CD4-positive, alpha-beta T cell treated with Interleukin-17A for 4 hours (primary cell): ENCODE measurements around the gene FGGY.
"Not testable (repeated sequence)": the region's sequence is repeated elsewhere in the genome, so short reads cannot be mapped to it uniquely, and the experiment has no call there.

Experiments used
- DNase-seq: peaks from one replicate; pipeline ENCODE4 v3.0.0-alpha.2; 2020; ENCODE audit warnings: mixed read lengths

The FGGY gene

DNA sequence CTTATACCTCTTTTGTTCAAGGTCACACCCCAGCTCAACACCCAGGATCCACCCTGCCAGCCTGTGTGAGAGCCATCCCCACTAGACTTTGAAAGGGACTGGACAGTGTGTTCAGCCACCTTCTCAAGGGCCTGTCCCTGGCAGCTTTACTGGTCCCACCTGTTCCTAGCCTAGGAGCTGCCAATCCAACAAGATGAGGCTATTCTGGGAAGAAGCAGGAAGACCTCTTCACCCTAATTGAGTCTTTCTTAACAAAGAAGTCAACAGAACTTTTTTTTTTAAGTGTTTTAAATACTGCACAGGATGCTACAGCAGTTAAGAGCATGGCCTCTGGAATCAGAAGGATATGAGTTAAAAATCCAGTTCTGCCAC lies 422.1 kb downstream of the FGGY start:
- DNase-seq: no peak

DNA sequence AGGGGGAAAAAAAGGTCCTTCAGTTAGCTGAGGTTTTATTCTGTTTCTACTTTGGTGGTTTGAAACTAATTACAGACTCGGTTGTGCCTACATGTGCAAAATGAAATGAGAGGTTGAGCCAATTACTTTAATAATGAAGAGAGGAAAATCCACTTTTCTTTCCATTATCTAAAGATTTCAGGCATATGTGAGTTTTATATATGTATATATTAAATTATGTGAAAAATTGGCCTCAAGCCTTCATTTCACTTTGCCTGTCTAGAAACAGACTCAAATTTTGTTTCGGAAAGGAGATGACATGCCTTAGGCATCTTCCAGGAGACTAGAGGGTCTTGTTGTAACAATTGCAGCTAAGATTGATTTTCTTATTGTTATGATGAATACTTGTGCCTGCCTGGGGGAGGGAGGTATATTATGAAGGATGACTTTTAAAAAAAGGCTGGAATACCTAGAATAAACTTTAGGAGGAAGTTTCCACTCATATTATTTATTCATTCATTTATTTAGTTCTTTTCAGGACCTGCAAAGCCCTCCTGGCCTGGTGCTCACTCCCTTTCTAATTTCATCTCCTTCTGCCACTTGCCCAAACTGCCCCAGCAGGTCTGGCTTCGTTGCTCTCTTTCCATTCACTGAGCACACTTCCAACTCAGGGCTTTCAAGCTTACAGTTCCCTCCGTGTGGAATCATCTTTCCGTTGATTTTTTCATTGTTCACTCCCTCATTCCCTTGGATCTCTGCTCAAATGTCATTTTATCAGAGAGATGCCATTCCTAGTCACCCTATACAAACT lies 423.6 kb downstream of the FGGY start:
- no peak for DNase-seq

DNA sequence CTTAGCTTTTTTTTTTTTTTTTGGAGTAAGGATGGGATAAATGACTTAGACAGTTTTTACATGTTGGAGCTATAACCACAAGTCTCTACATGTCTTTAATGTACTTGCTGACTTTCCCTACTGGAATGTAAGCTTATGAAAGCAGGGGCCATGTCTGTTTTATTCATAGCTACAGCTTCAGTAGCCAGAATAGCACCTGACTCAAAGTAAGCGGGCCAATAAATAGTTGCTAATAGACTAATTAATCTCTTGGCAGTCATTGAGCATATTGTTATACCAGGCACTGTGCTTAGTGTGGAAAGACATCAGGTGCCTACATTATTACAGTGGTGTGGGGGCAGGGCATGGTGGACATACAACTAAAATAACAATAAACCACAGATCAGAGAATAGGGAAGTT lies 433.4 kb downstream of the FGGY start:
- DNase-seq: no peak

DNA sequence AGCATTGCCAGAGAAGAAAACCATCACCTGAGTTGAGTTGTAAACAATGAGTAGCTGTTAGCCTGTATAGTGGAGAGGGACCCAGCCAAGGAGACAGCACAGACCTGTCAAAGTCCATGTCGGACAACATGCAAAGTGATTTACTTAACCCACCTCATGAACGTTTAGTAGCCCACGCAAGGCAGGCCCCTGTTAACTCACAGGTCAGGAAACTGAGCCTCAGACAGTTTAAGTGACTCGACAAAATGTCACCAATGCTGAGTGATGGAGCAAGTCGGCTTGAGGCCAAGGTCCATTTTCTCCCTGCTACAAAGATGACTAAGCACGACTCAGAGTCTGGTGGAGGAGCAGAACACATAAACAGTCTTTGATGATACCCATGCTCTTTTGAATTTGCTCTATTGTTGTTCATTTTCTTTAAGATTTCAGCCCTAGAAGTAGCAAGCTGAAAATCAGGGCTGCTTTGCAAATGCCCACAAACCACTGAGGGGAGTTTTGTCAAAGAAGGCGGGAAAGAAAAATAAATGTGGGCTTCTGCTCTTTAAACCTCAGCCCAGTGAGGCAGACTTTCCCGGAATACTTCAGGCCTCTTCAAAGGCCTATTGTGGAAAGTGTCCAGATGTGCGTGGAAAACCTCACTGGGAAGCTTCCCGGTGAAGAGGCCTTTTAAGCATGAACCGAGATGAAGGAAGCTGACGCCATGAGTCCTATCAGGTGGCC lies 434.0 kb downstream of the FGGY start:
- DNase-seq: no peak

DNA sequence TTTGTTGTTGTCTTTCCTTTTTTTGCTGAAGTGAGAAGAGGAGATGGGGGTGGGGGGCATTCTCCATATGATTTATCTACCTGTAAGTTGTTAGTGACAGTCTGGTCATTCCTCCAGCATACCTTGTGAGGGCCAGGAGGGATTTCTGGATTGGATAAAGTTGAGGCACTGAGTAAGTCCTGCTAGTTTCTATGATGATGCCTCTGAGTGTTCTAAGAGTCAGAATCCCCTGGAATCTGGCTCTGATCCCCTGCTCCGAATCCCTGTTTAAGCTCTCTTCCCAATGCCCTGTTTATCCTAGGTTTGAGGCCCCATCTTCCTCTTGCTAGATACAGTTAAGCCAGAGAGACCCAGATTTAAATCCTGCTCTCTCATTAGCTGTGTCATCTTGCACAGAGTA lies 434.7 kb downstream of the FGGY start:
- DNase-seq: no peak

DNA sequence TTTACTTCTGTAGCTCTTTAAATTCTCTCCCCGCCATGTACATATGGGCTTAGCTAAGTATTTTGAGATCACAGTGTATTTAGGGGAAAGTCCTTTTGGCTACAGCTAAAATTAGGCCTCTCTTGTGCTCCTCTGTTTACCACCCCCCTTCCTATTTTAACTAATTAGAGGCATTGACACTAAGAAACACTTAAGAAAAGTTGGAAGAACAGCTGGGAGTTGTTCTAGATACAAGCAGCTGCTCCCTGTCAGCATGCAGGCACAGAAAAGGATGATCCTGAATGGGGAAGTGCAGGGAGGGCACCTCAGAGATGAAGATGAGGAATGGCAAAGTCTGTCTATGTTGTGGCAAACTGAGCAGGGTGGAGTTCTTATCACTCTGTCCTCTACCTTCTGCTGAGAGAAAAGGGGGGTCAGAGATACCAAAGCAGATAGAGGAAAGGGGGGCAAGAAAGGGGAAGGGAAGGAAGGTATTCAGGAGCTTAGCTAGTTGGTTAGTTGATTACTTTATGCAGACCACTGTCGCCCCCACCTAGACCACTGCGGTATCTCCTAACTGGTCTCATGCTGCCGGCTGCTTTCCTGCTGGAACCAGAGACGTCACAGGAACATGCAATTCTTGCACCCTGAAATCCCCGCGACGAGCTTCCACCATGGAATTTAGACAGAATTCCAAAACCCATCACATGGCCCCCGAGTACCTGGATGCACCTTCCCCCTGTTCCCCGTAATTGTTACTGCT lies 435.5 kb downstream of the FGGY start:
- DNase-seq: no peak

DNA sequence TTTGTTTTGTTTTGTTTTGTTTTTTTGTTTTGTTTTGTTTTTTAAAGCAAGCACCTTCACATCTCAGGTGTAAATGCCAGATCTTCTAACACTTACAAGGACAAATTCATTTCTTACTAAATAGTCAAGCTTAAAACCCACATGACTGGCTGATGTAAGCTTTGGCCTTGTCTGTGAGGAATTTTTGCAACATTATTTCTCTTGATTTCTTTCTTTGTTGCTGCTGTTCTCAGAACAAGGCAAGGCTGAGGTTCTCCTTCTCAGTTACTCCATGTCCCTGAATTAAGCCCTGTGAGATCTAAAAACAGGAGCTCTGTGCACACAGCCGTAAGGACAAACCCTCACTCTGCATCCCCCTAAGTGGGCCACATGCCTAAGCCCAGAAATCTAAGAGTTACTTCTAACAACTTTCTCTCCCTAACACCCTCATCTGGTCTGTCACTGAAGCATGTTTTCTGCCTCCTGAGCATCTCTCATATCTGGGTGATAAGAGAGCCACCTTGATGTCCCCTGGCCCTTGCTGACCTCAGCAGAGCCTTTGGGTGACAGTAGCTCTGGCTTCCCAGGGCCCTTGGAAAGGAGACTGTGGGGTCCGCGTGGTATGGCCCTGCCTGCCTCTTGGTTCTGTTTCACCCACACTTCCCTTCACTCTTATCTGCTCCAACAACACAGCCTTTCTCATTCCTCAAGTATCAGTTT lies 436.7 kb downstream of the FGGY start:
- DNase-seq: no peak

DNA sequence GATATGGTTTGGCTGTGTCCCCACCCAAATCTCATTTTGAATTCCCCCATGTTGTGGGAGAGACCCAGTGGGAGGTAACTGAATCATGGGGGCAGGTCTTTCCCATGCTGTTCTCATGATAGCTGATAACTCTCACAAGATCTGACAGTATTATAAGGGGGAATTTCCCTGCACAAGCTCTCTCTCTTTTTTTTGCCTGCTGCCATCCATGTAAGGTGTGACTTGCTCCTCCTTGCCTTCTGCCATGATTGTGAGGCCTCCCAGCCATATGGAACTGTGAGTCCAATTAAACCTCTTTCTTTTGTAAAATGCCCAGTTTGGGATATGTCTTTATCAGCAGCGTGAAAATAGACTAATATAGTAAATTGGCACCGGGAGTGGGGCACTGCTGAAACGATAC lies 439.0 kb downstream of the FGGY start:
- DNase-seq: not testable (repeated sequence)

DNA sequence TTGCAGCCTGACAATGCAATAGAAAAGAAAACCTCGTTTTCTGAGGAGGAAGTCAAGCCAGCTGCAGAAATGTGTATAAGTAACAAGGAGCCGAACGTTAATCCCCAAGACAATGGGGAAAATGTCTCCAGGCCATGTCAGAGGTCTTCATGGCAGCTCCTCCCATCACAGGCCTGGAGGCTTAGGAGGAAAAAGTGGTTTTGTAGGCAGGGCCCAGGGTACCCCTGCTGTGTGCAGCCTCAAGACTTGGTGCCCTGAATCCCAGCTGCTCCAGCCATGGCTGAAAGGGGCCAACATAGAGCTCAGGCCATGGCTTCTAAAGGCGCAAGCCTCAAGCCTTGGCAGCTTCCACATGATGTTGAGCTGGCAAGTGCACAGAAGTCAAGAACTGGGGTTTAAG lies 439.9 kb downstream of the FGGY start:
- DNase-seq: no peak

DNA sequence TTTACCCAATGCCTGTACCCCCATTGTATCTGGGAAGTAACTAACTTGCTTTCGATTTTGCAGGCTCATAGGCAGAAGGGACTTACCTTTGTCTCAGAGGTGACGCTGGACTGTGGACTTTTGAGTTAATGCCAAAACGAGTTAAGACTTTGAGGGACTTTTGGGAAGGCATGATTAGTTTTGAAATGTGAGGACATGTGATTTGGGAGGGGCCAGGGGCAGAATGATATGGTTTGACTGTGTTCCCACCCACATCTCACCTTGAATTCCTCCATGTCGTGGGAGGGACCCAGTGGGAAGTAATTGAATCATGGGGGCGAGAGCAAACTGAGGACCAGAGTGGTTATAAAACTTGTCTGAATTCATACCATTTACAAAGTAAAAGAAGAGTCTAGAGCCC lies 440.7 kb downstream of the FGGY start:
- DNase-seq: no peak

DNA sequence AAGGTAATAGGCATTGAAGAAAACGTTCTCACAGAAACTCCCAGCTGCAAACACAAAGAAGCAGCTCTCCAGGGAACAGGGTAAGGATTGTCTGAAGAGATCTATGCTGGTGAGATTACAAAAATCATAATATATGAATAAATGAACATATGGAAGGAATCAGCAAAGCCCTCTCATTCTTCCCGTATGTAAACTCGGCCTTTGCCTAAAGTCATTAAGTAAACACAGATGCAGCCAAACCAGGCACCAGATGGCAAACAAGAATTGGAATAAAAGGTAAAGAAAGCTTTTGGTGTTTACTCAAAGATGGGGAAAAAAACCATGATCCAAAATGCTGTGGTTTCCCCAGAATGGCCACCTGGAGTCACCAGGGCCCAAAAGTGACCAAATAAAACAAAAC lies 441.3 kb downstream of the FGGY start:
- no peak for DNase-seq

DNA sequence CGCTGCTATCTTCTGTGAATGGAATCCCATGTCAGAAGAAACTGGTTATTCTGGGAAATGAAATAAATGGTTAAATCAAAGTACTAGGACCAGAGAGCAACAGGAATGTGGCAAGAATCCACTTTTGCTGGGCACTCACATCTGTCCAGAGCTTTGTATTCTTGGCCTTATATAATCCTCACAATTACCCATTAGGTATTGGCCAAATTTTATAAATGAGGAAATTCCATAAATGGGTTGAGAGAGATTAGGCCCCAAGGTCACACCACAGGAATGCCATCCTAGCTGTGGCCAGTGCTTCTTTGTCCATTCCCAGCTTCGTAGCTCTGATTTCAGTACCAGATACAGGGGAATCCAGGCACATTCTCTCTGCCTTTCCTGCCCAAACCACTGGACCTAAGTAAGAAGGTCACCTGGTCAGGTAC lies 441.7 kb downstream of the FGGY start:
- DNase-seq: no peak

DNA sequence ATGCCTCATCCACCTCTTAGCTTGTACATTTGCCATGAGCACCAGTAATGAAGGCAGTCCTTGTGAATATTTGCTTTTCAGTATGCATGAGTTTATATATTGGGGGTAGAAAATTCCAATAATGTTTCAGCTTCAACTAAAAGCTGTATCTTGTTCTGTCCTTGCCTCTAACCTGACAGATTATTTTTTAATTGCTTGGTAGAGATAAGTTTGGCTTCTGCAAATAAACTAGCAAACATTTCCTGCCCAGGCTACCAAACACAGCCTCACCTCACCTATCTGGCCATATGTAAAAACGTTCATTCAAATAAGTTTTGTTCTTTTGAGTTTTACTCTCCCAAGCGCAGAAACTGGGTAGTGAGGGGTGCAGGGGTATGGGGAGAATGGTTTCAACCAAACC lies 442.2 kb downstream of the FGGY start:
- DNase-seq: no peak

DNA sequence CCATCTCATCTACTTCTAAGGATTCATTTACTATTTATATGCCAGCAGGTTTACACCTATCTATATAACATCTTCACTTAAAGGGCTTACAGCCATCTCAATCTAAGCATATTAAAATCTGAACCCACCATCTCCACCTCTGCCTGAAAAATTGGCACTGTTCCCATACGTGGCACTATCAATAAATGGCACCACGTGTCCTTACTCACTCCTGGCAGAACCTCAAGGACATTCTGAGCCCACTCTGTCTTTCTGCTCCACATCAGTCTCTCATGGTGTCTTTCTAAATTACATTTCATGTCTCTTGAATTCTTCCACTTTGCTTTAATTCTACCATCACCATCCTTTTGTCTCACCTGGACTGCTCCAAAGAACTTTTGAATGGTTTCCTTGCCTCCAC lies 445.6 kb downstream of the FGGY start:
- no peak for DNase-seq

DNA sequence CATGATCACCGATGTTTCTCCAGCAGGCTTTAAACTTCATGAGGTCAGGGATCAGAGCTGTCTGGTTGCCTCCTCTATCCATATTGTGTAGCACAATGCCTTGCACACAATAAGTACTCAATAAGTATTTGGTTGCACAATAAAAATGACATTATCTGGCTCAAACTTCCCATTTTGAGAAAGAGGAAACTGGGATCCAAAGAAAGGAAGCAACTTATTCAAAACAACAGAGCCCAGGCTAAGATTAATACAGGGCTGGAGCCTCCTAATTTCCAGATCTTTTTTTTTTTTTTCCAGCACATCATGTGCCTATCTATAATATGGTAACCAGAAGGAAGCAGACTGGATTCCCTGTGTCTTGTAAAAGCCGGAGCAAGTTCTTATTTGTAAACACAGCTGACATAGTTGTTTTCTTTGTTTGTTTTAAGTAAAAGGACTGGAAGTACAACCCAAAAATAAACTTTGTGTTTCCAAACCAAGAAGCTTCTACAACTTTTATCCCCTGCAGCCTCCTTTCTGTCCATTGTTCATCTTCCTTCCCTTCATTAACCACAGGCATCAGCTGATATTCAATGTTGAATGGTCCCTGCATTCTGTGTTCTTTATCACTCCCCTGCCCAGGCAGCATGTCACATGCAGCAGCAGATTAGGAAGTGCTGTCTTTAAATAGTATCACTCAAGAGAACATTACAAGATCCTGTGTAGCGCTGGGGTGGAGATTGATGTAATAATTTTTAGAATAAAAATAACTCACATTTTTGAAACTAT lies 446.6 kb downstream of the FGGY start:
- DNase-seq: no peak

DNA sequence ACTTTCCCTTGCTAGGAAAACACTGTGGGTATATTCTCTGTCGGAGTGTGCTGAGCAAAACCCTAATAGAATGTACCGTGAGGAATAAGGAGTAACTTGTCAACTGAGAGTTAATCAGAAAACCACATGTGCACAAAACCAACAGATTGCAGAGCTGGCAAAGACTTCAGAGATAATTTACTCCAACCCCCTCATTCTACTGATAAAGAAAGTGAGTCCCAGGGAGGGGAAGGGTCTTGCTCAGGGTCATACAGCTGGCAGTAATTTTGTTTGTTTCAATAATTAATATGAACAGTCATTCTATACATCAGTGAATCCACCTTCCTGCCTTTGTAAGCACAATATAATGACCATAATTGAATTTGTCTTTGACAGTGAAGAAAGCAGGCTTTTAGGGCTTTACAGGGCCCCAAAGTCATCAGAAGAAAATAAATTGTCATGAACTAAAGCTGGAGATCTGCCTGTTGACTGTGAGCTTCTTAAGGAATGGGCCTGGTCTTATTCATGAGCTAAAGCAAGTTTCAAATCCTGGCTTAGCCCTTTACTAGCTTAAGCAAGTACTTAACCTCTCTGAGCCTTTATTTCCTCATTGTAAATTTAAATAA lies 450.6 kb downstream of the FGGY start:
- no peak for DNase-seq

DNA sequence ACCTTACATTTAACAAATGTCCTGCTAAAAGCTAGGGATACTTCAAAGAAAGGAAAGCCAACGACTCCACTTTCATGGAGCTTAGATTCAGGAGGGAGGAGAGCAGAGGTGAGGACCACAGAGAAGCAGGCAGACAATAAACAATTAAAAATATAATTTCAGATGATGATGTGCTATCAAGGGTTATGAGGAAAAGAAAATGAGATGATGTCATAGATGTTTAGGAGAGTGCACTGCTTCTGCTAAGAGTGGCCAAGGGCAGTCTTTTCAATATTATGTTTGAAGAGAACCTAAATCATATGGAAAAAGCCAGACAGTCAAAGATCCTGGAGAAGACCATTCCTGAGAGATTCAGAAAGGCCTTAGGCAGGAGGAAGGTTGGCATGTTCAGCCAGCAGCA lies 451.2 kb downstream of the FGGY start:
- DNase-seq: no peak

DNA sequence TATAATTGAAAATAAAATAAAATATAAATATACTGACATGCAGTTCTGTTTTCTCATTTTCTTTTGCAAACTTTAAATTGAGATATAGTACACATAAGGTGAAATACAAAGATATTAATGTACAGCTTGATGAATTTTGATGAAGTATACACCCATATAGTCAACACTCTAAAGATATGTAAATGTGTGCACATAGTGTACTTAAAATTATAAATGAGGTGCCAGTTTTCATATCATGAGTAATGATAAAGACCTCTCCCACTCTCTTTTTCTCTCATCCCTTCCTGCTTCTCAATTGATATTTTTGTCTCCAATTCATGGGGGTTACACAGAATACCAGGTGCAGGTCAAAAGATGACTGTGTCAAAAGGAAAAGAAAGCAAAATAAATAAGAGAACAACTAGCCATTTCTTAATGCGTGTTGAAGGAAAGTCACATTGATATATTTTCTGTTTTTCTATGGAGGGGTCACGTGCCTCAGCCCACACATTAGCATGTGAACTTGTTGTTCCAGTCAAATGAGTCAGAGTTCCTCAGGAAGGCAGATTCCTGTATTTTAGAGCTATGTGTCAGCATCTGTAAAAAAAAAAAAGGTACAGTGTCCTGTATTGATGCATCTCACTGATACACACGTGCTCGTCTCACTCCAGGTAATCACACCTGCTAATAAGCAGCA lies 453.6 kb downstream of the FGGY start:
- DNase-seq: no peak

DNA sequence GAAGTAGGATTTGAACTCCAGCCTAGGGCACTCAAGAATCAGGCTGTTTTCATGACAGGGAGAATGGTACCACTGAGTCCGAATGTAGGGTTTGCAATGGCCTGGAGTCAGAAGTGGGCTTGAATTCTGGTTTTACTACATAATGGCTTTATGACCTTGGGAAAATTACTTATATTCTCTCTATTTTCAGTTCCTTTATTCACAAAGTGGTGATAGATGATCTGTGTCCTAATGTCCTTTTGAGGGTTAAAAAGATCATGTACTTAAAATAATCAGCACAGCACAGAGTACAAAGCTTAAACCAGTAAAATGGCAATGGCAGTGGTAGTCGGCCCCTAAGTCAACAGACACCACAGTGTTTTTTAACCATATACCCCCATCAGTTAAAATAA lies 454.1 kb downstream of the FGGY start:
- DNase-seq: no peak

DNA sequence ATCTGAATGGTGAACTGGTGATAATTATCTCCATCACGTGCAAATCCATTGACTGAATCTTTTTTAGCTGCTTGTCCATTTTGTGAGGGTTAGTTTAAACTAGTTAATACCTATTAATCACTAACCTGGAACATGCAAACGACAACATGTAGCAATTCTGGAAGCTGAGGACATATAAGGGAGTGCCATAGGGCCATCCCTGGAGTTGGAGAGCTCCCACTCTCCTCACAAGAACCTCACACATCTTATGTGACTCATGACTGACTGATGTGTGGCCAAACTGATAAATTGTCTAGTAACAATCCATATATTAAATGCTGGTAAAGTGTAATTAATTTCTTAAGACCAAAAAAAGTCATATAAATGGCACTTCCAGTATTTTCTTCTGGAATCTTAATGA lies 454.9 kb downstream of the FGGY start:
- no peak for DNase-seq
